Urothelium cell line (cell line): ENCODE results near the gene BABAM2.
"Not testable (repeated sequence)": the region's sequence is repeated elsewhere in the genome, so short reads cannot be mapped to it uniquely, and the experiment has no call there.

Source experiments
- DNase-seq: peaks from one replicate; pipeline ENCODE4 v3.0.0; 2011; ENCODE audit warnings: low spot score, mixed read lengths
- FAIRE-seq: peaks from 2 replicates; lab custom pipeline; 2011; peaks lifted over from hg19 to GRCh38; lab: Jason Lieb, UNC

Gene BABAM2

DNA sequence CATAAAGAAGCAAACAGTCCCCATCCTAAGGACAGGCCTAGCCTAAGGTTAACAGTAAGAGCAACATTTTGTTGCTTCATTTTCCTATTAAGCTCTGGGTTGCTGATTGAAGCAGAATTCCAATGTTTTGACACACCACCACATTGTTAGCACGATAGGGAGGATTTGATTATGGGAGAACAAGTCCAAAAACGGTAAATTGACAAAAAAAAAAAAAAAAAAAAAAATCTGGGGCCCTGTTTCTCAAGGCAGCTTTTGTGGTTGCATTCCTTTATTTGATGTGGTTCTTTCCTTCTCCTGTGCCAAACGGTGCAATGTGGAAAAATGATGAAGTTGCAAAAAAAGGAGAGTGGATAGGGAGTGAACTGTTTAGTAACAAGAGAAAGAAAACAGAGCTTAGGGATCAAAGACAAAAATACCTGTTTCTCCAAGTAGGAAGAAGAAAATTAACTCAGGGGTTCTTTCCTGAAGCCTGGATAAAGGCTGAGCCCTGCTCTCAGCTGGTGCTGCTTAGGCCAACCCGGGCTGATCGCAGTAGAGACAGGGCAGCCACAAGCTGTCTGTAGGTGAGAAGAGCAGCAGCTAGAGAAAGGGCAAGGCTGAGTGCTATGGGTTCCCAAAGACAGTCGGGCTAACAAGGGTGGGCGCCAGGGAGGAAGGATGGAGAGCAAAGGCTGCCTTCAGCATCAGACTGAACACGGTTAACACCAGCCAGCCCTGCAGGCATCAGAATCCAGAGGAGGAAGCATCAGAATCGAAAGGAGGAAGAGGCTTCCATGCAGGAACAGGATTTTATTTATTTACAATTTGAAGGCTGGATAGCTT is 334.3 kb downstream of the BABAM2 start:
- DNase-seq (peak; percentile 74), FAIRE-seq (peak; percentile 30)

DNA sequence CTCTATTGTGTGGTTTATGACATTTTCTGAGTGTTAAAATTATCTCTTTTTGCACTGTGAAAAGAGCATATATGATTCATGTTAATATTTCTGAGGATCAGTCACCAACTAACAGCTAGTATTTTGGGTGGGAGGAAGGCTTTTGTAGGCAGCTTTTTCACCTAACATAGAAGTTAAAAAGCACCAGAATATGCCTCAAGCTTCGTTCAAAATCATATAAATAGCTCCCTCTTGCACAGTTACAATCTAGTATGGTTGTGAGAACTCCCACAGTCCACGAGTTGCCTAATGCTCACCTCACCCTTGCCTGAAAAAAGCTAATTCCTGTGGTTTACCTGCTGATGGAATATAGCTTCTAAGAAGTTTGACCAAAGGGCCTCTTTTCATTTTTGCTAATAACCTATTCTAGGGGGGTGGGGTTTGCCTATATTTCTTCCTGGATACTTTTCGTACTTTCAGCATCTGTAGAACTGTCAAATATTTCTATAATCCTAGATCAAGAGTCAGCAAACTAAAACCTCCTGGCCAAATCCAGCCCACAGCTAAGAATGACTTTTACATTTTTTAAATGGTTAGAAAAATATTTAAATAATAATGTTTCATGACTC is 335.0 kb downstream of the BABAM2 start:
- FAIRE-seq, result no peak

DNA sequence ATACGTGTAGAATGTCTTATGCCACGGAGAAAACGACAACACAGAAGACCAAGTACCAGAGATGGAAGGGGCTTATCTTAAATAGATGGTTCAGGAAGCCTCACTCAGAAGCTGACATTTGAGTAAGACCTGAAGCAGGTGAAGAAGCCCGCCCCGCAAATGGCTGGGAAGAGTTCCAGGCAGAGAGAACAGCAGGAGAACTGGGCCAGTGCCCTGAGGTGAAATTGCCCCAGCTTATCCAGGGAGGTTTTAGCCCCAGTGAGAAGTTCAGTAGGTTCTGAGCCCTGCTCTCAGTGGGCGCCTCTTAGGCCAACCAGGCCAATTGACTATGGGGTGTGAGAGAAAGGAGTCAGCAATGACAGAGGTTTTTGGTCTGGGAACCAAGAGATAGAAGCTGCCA is 336.0 kb downstream of the BABAM2 start:
- FAIRE-seq (no peak), DNase-seq (no peak)

More for the DNA sequence above, 335.0 kb downstream of the BABAM2 start:
- DNase-seq, result peak; percentile 31

DNA sequence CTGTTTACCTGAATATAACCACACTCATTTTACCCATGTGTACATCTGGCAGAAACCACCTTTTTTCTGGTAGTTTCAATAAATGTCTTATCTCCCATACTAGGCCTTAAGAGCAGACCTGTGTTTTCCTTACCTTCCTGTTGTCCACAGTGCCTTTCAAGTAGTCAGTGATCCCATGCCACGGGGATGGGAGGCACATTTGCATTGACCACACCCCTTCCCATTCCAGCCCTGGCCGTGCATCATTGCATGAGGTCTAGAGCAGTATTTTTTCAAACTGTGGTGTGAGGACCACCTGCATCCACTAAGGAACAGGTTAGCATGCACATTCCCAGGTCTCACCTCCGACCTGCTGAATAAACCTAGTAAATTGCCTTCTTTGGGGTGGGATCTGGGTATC is 337.0 kb downstream of the BABAM2 start:
- no peak for DNase-seq
- FAIRE-seq, result no peak

DNA sequence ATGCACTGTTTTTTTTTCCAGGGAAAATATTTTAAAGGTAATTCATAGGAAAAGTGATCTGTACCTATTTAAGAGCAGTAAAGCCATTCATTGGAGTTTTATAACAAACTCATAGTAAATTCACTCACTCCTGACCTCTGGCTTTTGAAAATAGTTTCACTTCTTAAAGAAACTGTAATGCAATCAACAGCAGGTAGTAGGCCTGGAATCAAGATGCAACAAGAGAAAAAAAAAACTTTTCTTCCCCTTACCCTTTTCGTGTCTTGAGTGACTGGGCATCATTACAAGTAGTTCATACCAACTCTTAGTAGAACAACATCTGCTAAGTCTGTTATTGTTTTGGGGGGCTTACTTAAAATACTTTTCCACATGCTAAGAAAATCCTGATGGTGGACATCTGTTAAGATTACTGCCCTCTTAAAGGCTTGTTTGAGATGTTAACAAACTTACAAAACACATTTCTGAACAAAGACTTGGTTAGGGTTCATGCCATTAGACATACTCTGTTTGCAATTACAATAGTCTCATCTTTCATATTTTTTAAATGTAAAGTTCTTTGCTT is 338.0 kb downstream of the BABAM2 start:
- DNase-seq (no peak), FAIRE-seq (no peak)

DNA sequence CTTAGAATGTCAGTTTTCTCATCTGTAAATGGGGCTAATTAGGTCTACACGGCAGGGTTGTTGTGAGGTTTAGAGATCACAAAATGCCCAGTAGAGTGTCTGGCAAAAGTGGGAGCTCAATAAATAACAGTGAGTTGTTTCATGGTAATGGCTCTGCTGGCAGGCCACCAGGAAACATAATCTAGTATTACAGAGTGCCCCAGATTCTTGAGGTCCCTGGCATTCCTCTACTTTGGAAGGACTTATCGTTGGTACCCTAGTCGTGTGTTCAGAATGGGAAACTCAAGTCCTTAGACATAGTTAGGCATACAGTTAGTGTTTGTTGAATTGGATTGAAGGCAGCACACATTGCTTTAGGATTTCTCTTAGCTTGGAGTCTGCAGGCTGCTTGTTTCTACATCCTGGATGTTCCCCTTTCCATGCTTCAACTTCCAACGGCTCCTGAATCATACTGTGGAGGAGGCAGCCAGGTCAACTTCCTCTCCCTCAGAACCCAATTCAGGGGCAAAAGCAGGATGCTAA is 340.6 kb downstream of the BABAM2 start:
- DNase-seq (peak; percentile 26), FAIRE-seq (no peak)

DNA sequence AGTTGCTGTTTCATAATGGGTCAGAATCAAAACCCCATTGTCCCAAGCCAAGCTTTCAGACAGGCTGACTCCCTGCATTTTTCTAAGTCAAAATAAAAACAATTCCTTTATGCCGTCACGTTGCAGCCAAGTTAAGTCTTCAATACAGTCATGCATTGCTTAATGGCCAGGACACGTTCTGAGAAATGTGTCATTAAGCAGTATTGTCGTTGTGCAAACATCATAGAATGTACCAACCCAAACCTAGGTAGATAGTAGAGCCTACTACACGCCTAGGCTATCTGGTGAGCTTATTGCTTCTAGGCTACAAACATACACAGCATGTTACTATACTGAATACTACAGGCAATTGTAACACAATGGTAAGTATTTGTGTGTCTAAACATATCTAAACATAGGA is 341.8 kb downstream of the BABAM2 start:
- FAIRE-seq (no peak), DNase-seq (no peak)

DNA sequence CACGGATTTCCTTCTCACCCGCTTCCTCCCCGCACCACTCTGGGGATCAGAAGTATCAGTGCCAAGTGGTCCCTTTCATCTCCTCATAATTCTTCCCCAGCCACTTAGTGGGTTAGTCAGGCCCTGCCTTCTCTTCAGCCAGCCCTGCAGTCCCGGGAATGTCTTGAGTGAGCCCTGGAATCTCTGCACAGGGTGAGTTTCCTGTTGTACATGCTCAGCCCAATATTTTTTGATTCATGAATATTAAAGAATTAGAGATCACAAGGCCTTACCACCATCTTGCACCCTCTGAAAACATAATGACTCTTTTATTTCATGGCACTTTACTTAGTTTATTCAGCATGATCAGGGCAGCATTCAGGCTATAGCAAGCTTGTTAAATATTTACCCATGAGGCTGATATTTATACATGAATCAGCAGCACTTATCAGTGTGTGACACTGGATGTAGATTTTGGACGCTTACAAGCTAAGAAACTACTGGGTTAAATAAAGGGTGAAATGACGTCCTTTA is 342.7 kb downstream of the BABAM2 start:
- no peak for FAIRE-seq
- no peak for DNase-seq

DNA sequence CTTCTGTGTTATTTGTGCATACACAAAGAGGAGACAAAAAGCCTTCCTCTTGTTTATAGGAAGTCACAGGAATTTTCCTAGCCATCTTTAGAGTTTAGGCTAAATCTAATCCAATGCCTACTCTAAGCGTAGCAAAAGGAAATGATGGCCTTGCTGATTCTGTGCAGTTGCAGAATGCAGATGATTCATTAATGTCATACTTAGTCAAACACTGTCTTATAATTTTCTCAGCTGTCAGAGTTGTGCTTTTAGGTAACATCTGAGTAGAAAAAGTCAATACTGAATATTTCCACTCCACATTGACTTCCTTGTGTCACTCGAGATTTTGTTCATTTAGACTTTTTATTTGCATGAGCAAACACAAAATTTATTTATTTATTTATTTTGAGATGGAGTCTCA is 344.3 kb downstream of the BABAM2 start:
- FAIRE-seq (no peak), DNase-seq (no peak)

DNA sequence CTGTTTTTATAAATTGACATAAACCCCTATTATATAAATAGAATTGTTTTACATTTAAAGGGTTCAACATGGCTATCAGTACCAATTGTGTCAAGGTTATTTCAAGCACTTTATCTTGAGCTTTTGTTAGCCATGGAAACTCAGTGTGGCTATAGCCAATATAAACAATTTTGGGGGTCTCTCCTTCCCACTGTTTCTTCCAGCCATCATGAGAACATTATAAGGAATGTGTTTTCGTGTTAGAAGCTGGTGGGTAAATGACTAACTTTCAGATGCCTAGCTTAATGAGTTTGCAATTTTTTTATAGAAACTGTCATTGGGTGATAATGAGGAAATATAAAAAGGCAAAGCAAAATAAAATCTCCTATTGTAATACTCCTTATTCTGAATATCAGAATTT is 348.7 kb downstream of the BABAM2 start:
- no peak for DNase-seq
- FAIRE-seq, result no peak

DNA sequence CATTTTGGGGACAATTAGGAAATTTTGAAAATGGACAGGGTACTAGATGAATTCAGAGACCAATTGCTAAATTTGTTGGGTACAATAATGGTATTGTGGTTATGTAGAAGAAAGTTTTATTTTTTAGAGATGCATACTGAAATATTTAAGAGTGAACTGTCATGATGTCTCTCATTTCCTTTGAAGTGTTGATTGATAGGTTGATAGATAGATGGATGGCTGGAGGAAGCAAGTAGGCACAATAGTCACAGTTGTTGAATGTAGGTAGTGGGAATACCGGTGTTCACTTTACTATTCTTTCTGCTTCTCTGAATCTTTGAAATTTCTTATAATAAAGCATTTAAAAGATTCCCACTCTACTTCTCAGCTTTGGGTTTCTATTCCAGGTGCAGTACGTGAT is 350.4 kb downstream of the BABAM2 start:
- FAIRE-seq, result no peak
- DNase-seq, result no peak

DNA sequence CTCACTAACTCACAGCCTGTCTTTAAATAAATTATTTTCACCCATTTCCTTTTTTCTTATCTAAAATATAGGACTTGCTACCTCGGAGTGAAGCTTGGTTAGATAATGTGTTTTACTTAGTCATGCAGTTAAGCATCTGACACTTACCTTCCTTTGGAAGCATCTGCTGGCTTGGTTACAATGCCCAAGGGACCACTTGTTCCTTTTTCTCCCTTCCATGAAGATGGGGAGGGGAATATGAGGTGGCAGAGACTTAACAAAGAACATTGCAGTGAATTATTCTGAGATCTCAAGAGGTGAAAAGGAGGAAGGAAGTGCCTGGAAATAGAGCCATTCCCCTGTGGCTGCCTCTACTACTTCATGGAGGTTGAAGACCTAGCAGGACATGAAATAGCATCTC is 356.8 kb downstream of the BABAM2 start:
- FAIRE-seq (no peak), DNase-seq (no peak)

DNA sequence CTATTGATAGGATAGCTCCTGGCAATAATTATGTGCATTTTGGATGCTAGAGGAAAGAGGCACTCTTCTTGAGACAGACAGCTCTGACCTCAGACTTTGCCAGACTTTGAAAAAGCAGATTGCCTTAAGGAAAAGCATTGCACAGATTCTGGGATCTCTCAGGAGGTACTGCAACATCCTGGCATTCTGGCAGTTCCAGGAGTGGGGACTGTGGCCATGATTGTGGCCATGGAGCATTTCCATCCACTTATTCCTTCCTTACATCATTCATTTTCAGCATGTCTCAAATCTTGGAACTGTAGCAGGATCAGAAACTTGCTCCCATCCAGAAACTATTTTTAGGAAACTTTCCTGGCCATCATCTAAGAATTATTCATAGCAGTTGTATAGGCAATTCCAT is 357.2 kb downstream of the BABAM2 start:
- no peak for FAIRE-seq

DNA sequence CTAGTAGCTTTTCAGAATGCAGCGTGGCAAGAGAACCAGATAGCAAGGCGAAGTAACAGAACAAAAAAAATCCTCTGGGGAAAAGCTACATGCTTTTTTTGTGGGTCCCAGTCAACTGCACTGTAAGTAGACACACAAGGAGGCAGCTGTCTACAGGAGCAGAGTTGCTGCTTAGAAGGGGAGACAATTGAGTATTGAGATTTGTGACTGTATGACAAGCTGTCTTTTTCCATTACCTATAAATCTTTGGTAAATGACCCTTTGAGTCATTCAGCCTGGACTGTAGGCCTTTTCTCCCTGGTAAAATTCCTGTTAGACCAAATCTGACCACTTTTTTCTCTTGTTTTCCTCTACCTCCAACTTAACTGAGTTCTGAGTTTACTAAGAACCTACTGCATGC is 358.0 kb downstream of the BABAM2 start:
- DNase-seq, result no peak
- FAIRE-seq, result no peak

More for the DNA sequence above, 357.2 kb downstream of the BABAM2 start:
- DNase-seq, result no peak

DNA sequence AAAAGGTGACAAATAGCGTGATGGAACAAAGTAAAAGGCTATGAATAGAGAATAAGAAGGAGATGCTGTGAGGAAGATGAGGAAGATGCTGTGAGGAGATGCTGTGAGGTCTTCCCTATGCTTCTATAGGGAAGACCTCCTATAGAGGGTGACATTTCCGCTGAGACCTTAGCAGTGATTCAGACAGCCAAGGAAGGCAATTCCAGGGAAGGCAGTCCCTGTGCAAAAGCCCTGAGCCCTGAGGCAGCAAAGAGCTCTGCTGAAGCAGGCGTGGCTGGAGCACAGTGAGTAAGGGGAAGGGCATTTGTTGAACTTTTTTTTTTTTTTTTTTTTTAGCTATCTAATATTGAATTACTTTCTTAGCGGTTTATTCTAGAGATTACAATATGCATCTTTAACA is 359.5 kb downstream of the BABAM2 start:
- FAIRE-seq (no peak), DNase-seq (peak; percentile 78)

DNA sequence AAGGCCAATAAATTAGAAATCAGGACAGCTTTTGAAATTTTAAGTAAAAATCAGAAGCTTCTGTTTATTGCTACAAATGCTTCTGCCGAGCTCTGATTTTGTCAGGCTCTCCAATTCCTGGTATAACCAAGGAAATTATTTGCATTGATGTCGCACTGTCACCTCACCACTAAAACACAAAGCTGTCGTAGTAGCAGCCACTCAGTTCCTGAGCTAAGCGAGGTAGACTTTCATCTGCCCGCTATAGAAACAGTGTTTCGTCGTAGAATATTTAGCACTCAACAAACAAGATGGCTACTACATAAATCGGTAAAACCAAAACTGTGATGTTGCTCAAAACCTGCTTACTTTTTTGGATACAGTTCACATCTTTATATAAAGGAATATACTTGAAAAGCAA is 360.8 kb downstream of the BABAM2 start:
- no peak for DNase-seq
- FAIRE-seq, result no peak

DNA sequence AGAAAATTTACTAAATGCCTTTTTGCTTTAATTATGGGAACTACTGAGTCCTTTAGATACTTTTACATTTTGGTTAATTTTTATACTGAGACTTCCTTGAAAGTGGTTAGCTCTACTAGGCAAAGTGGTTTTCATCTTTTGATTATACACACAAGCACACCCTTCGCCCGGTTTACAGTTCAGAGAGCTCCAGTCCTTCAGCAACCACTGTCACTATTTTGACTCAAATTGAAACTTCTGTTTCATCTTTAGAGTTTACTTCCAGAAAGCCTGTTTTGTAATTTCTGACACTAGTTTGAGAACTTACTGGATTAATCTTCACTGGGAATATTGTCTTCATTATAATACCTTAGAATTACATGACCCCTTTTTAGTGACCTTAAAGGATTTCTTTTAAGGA is 361.8 kb downstream of the BABAM2 start:
- DNase-seq (no peak), FAIRE-seq (no peak)

DNA sequence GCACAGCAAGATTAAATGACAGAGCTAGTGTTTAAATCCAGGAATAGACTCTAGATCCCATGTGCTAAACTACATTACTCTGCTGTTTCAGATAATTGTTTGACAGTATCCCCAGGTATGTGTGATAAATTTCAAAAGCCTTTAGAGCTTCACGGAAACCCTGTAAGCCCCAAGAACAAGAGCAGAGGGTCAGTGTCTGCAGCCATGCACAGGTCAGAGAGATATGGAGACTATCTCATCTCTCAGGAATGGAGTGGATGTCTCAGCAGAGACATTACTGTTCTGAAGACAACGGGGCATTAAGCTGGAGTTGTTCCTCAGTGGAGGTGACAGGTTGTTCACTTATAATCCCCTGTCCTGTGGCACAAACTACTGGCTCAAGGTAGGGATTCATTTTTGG is 363.0 kb downstream of the BABAM2 start:
- FAIRE-seq (peak; percentile 37), DNase-seq (no peak)

DNA sequence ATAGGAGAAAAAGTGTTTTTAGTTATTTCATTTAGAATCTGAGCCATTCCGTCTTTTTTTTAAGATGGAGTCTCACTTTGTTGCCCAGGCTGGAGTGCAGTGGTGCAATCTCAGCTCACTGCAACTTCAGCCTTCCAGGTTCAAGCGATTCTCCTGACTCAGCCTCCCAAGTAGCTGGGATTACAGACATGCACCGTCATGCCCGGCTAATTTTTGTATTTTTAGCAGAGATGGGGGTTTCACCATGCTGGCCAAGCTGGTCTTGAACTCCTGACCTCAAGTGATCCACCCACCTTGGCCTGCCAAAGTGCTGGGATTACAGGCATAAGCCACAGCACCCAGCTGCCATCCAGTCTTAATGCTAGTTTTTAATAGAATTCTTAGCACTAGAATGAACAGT is 364.7 kb downstream of the BABAM2 start:
- not testable (repeated sequence) for DNase-seq, FAIRE-seq

DNA sequence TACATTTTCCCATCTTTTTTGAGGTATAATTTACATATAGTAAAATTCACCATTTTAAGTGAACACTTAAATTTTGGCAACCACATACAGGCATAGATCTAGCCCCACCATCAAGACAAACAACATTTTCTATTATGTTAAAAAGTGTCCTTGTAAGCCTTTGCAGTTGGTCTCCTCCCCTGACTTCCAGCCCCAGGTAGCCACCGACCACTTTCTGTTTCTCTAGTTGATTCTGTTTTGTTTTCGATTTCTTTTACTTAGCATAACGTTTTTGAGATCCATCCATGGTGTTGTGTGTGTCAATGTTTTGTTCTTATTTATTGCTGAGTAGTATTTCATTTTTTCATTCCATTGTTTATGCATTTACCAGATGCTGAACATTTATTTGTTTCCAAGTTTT is 366.7 kb downstream of the BABAM2 start:
- FAIRE-seq (no peak), DNase-seq (no peak)

DNA sequence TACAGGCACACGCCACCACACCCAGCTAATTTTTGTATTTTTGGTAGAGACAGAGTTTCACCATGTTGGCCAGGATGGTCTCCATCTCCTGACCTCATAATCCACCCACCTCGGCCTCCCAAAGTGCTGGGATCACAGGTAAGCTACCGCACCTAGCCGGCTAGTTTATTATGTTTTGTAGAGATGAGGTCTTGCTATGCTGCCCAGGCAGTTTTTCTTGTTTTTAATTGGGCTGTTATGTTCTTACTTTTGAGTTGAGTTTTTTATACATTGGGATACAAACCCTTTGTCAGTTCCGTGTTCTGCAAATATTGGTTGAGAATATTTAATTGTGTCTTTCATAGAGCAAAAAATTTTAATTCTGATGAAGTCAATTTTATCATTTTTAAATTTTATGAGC is 368.7 kb downstream of the BABAM2 start:
- FAIRE-seq, DNase-seq: not testable (repeated sequence)

DNA sequence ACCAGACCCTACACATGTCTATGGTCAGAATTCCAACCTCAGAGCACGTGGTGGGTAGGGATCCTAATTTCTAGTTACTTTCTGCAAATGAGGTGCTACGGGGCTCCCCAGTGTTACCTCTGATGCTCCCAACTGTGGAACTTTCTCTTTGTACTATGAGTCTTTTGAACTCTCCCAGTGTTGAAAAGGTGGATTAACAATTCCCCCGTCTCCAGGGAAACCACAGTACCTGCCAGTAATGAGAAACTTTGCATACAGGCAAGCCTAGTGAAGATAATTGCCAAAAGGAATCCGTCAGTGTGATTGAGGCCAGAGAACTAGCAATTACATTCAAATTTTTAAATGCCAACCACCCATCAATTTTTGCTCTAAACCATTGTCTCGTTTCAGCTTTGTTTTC is 373.2 kb downstream of the BABAM2 start:
- FAIRE-seq (no peak), DNase-seq (no peak)
